SK-N-SH (cell line): ENCODE data around the gene CEP57L1.

Experiments used
- CTCF ChIP-seq: fragments of 200-600 bp; sonication (generic); IDR thresholded peaks from 2 replicates; pipeline ENCODE4 v1.6.1; 2017; ENCODE audit warnings: antibody characterized with exemption, mild to moderate bottlenecking, moderate library complexity
- EP300 ChIP-seq, 2 experiments: IDR thresholded peaks; 2 replicates each; pipeline versions ENCODE4 v1.4.0 to v1.6.1; 2012; ENCODE audit warnings: borderline replicate concordance in 1 of 2, low read depth in 1 of 2, low read length in 1 of 2
- GABPA ChIP-seq: IDR thresholded peaks from 2 replicates; pipeline ENCODE4 v1.4.0; 2012; ENCODE audit warnings: low read depth, mild to moderate bottlenecking
- MAX ChIP-seq: IDR thresholded peaks from 2 replicates; pipeline ENCODE4 v1.4.0; 2012; ENCODE audit warnings: low read depth
- SMC3 ChIP-seq: IDR thresholded peaks from 2 replicates; pipeline ENCODE4 v1.6.1; 2012; ENCODE audit warnings: low read depth, low read length, improper control_type of control experiment
- TAF1 ChIP-seq: IDR thresholded peaks from 2 replicates; pipeline ENCODE4 v1.6.1; 2012; ENCODE audit warnings: low read depth, mild to moderate bottlenecking, low read length, moderate library complexity, borderline replicate concordance

GRCh38 chr6:109092074-109092473, 3.2 kb upstream of the CEP57L1 start:
- TF ChIP-seq TAF1 (no peak), MAX (no peak), CTCF (no peak), EP300 (IDR thresholded peaks at IDR 0.05; ENCODE audit: borderline replicate concordance in 1 of 2, low read depth in 1 of 2, low read length in 1 of 2) (no peak), GABPA (no peak), SMC3 (no peak)
